G401 (cell line): ENCODE results near the gene ARHGEF19. TPM values are rescaled to one million over a fixed set of nuclear protein-coding genes. Genes with fewer than 3 reads are reported as not detected.

Experiments
- DNase-seq: peaks from one replicate; pipeline ENCODE4 v3.0.0-alpha.2; 2015; ENCODE audit warnings: low spot score
- in situ Hi-C: cut with HindIII; loops from 2 replicates; pipeline ENCODE4 v1.10.0; 2016; ENCODE audit warnings: low sequenced_read_pairs, mixed read lengths
- total RNA-seq: library from RNA; depleted of rRNA; stranded (reverse); fragments of >200 nt; shearing (Covaris generic); gene quantifications from 2 replicates; pipeline ENCODE4 v1.2.3, GENCODE V29; 2014; rRNA removed

Gene ARHGEF19
- total RNA-seq, 1 experiment from 2014 or later: 7.4 TPM

DNA sequence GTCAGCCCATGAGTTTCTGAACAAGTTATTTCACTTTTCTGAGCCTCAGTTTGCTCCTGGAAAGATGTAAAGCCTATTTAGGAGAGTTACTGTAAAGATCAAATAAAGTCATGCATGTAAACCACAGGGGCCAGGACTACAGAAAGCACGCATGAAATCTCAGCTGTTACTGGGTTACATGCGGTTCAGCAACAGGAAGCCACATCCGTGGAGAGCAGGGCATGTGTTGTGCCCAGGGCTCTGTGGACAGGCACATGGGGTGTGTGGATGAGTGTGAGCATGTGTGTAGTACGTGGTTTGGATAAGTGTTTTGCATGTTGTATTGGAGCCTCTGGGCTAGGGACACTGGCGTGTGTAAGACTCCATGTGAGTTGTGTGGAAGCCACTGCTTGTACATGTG is 54.4 kb downstream of the ARHGEF19 start:
- in situ Hi-C loops: no loop called here
- DNase-seq: no peak

DNA sequence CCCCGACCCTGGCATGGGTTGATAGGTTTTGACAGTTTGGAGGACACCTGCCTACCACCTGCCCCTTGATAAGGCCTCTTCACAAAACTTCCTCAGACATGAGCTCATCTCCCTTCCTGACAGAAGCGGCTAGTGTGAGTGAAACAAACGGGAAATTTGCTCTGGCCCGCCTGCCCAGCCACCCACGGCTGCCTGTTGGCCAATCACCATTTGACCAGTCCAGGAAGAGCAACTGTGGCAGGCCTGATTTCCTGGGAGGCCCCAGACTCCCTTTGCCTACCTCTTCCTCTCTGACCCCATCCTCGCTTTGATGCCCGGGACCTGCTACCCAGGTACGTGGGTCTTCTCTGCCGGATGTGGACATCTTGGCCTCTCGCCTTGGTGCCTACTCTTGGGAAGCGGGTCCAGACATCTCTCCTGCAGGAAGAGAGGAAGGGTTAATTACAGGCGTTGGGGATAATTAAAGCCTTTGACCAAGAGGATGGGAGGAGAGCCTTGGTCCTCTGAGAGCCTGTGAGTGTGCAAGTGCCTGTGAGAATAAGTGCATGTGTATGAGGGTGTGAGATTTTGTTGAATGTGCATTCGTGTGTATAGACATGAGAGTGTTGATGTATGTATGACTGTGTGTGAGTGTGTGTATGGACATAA is 55.5 kb downstream of the ARHGEF19 start:
- in situ Hi-C loops: no loop called here
- DNase-seq: no peak

DNA sequence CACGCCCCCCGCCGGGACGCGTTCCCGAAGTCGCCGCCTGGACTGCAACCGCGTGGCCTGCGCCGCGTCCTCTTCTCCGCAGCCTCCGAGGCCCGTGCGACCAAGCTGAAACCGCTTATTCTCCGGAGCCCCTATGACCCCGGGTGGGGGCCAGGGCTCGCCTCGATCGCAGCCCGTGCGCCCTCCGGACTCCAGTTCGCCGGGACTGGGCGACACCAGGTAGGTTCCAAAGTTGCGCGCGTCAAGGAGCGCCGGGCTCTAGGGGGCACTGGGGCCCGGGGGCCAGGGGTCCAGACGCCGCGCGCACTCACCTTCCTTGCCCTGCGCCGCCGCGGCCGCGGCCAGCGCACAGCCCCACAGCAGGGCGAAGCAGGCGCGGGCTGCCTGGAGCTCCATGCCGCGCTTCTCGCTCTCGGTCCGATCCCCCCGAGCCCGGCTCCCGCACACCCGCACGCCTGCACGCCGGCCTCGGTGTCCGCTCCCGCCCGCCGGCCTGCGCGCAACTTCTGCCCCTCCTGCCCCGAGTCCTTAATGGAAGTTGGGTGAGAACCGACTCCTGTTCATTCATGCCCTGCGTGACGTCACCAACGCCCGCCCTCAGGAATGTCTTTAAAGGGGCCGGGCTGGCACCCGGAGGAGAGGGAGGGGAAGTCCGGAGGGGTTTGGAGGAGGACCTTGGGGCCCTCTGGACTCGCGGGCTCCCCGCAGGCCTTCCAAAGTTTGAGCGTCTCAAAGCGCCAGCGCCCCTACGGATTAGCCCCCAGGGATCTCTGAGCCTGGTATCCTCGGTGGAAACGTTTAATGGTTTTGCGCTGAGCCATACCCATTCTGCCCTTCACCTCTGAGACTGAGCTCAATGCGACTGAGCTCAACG is 56.7 kb downstream of the ARHGEF19 start, which contains the start of gene EPHA2:
TSS of gene EPHA2 (minus strand) at position 533 of the 874 bp plus-strand sequence. CDS start at position 396, 137 bp downstream.
- in situ Hi-C loops: no loop called here
- DNase-seq: peak; percentile 85

DNA sequence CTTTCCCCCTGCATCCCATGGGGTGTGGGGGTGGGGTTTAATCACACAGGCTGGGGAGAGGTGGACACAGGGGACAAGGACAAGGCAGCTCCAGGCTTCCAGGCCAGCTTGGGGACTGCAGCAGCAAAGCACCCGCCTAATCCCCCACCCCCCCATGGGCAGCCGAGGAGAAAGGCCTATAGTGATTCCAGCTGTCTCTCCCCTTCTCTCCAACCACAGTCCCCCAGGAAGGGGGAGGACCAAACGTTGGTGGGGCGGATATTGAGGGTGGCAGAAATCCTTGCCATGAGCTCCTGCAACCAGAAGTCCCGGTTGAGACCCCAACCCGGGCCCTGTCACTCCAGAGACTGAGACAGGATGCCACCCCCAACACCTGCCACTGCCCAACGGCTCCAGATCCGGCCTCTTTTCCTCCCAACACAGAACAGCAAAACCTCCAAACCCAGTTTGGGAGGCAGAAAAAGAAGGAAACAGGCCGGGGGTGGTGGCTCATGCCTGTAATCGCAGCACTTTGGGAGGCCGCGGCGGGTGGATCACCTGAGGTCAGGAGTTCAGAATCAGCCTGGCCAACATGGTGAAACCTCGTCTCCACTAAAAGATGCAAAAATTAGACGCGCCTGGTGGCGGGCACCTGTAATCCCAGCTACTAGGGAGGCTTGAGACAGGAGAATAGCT is 58.3 kb downstream of the ARHGEF19 start:
- in situ Hi-C loops: no loop called here
- no peak for DNase-seq

DNA sequence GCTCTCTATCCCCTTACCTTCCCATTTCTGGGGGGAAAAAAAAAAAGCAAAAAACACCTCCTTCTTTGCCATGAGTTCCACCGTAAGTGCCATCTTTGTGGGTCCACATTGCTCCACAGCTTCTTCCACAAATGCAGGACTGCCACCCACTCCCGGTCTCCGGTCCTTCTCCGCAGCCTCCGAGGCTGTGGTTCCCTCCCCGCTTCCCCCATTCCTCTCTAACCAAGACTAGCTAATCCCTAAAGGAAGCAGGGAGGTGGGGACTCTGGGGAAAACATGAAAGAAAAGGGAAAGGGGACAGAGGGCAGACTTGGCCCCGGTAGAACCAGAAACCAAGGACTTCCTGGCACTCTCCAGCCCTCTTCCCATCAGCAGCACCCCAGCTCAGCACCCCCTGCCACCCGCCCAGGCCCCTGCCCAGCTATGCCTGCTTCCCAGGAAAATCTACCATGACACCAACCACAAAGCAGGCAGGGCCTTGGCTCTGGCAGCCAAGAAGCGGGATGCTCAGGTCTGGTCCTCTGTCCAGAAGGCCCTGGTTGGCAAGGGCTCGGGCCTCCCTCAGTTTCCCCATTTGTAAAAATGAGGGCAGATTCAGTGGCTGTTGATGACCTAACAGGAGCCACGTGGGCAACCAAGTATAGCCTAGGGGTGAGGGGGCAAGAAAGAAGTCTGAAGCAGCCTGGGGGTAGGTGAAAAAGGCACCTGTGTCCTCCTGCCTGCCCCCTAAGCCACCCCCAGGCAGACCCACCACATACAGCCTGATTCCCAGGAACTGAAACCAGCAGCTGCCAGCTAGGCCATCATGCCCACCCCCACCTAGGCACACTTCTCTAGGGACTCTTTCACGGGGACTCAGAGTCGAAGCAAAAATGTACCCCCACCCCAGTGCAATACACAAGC is 59.1 kb downstream of the ARHGEF19 start:
- in situ Hi-C loops: no loop called here
- no peak for DNase-seq

DNA sequence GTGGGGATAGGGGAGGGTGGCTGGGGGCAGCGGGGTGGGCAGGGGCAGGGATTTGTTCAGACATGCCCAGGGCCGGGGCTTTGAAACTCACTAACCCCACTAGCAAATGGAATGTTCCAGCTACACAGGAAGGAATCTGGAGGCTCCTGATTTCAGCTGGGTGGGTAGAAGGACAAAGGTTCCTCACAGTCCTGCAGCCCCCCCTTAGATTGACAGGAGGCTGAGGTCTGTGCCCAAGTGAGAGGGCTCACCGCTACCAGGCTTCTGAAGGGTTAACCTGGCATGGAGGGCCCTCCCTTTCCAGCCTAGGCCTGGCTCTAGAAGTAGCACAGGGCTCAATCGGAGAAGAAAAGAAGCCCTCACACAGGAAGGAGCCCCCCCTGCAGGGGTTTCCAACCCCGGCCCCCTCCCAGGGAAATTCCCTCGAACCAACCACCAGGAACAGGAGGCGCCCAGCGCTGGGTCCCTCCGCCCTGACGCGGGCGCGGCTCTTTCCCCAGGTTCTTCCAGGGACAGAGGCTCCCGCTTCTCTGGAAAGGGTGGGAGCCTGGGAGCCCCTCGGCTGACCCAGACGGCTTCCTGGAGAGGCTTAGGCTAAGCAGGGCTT is 59.9 kb downstream of the ARHGEF19 start:
- no peak for DNase-seq
- in situ Hi-C loops: no loop called here

DNA sequence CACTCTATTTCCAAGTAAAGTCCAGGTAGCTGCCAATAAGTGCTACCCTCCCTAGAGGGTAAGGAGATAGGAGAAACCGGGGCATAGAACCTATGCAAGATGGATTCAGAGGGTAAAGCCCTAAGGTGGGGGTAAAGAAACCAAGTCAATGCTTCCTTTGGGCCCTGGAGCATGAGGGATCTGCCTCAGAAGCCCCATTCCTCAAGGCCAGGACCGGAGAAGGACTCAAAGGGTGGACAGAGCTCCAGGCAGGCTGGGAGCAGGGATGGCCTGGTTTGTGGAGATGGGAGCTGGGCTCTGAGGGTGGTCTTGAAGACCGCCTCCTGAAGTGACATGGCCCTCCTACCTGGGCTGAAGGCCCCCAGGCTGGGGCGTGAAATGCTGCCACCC is 60.5 kb downstream of the ARHGEF19 start:
- in situ Hi-C loops: no loop called here
- no peak for DNase-seq

DNA sequence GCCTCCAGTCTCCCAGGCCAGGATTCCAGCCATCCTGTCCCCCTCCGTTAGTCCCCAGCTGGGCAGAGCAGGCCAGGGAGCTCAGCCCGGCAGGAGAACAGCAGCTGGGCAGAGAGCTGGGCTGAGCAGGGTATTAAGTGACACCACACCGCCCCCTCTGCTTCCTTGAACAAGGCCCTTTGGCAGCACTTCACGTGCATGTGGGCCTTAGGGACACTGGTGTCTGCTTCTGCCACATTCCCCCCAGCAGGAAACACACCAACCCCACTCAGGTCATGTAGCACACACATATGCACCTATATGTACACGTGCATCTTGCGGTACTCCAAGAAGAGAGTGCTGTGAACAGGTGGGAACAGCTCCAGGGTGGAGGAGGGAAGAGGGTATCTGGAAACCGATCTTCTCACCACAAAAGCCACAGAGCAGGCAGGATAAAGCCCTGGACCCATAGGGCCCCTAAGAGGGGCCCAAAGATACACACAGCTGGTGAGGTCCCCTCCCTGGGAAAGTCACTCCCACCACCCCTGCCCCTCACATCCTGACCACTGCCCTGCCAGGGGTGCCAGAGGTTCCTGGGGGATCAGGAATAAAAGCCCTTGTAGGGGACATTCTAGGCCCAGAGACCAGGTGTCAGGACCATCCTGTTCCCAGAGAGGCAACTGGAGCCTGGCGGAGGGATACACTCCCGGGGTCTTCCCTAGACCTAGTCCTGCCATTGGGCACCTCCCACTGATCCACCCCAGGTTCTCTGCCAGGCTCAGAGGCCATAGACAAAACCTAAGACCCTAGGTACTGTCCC is 61.1 kb downstream of the ARHGEF19 start:
- DNase-seq: no peak
- in situ Hi-C loops: no loop called here

DNA sequence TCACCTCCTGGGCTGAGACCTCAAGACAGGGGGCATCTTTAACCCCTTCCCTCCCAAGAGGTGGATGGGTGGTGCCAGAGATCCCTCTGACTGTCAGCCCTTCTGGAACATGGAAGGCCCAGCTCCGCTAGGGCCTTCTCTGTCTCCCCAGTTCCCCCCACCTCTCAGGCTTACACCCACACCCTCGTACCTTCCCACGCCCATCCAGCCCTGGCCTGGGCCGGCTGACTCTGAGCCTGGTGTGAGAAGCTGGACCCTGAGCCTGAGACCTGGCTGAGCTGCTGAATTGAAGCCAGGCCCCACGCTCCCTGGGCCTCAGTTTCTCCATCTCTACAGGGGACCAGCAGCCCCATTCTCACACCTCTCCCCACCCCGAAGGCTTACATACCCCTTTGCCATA is 61.9 kb downstream of the ARHGEF19 start:
- no peak for DNase-seq
- in situ Hi-C loops: no loop called here

DNA sequence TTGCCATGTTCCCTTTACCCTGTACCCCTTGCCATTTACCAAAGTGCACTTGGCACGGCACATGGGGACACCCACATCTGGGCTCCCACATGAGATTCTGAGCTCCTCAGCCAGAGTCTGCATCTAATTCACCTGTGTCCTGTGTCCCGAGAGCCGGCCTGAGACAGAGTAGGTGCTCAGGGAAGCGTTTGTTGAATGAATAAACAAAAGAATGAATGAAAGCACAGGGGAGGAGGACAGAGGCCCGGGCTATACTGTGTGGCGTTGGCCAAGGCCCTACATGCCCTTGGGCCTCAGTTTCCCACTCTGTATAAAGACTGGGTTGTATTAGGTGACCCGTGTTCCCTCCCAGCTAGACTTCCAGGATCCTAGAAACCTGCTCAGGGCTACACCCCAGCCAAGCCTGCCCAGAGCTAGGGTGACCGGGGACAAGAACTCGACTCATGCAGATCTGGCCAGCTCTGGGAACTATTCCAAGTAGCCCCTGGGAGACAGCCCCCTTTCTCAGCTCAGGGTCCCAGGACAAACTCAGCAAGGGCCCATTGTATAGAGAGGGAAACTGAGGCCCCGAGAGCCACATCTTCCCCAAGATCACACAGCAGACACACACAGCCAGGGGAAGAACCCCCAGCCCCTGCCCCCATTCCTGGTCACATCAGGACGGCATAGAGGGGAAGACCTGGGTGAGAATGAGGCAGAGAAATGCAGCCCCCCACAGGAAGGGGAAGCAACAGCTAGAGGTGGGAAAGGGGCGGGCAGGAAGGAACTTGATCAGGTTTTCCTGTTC is 62.6 kb downstream of the ARHGEF19 start:
- in situ Hi-C loops: no loop called here
- DNase-seq: no peak

DNA sequence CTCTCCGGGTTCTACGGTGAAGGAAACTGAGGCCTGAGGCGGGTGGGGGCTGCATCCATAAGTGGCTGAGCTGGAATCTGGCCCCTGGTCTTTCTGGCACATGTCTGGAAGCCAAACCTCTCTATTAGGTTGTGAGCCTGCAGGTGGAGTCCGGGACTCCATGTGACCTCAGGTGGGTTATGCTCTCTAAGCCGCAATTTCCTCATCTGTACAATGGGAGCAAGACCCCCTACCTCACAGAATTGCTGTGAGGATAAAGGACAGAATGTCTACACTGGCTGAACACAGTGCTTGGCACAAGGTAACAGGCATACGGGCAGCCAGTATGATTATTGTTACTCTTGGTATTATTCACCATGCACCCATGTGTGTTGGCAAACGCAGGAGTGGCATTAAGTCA is 63.3 kb downstream of the ARHGEF19 start:
- no peak for DNase-seq
- in situ Hi-C loops: no loop called here

DNA sequence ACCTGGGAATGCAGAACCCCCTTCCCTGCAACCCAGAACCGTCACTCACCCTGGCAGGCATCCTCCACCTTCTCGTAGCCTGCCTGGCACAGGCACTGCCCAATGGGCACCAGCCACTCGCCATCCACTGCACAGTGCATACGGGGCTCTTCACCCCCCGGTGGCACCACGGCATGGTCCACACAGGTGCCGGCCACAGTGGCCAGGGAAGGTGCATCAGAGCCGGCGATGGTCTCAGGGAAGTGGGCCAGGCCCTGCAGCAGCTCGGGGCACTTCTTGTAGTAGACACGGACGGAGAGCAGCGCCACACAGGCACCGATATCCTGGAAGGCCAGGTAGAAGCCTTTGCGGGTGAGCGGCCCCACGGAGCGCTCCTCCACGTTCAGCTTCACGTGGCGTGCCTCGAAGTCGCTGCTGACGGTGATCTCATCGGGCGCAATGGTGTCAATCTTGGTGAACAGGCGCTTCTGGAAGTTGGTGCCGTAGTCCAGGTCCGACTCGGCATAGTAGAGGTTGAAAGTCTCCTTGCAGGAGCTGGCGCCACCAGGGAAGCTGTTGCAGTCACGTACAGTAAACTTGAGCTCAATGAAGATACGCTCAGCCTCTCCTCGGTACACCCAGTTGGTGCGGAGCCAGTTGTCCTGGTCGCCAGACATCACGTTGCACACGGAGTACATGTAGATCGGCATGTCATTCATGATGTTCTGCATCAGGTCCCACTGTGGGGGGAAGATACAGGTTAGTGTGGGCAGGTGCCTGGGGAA is 63.9 kb downstream of the ARHGEF19 start:
- in situ Hi-C loops: no loop called here
- DNase-seq: no peak

Other genes starting within 250 kb of the ARHGEF19 start
- 32.8 and 43.4 TPM in 2 replicates for gene ZBTB17, start 236.6 kb downstream of the ARHGEF19 start, total RNA-seq
- gene SRARP, start 208.4 kb downstream of the ARHGEF19 start, total RNA-seq: not detected in 2 replicates
- 3.2 and 7.1 TPM in 2 replicates for gene HSPB7, start 194.6 kb downstream of the ARHGEF19 start, total RNA-seq
- gene CLCNKA, start 190.6 kb downstream of the ARHGEF19 start, total RNA-seq: 0.31 and 1.1 TPM in 2 replicates
- 1.3 TPM in 1 of 2 replicates, not detected in the other for gene CLCNKB, start 168.9 kb downstream of the ARHGEF19 start, total RNA-seq
- 0.88 and 1.3 TPM in 2 replicates for gene FAM131C, start 139.0 kb downstream of the ARHGEF19 start, total RNA-seq
- gene EPHA2, start 56.6 kb downstream of the ARHGEF19 start, total RNA-seq: 33.5 and 45.6 TPM in 2 replicates
- 2.8 and 3.5 TPM in 2 replicates for gene CPLANE2, start 24.5 kb upstream of the ARHGEF19 start, total RNA-seq
- gene FBXO42, start 139.8 kb upstream of the ARHGEF19 start, total RNA-seq: 19.7 and 28.2 TPM in 2 replicates
- gene SZRD1, start 154.6 kb upstream of the ARHGEF19 start, total RNA-seq: 77.8 and 109 TPM in 2 replicates
- not detected in 2 replicates for gene SPATA21, start 224.8 kb upstream of the ARHGEF19 start, total RNA-seq
- 81.4 and 107 TPM in 2 replicates for gene NECAP2, start 228.1 kb upstream of the ARHGEF19 start, total RNA-seq